ENCODE measurements around the gene PTPRO.

DNA sequence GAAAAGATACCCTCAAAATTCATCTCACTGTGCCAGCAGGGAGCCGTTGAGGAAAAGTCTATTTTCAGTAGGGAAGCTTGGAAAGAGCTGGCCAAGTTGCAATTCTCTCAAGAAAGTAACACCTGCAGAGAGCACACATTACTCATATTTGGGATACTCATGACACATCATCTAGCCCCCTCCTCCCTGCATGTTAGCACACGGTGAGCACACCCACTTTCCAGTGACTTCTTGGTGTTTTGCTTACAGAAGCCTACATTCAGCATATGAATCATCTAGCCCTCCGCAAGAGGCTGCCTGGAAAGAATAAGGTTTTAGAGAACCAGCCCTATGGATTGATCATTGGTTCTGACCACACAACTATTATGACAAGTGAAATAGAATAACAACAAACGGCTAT lies 124.5 kb downstream of the PTPRO start:
- TF ChIP-seq, protein P1, sequence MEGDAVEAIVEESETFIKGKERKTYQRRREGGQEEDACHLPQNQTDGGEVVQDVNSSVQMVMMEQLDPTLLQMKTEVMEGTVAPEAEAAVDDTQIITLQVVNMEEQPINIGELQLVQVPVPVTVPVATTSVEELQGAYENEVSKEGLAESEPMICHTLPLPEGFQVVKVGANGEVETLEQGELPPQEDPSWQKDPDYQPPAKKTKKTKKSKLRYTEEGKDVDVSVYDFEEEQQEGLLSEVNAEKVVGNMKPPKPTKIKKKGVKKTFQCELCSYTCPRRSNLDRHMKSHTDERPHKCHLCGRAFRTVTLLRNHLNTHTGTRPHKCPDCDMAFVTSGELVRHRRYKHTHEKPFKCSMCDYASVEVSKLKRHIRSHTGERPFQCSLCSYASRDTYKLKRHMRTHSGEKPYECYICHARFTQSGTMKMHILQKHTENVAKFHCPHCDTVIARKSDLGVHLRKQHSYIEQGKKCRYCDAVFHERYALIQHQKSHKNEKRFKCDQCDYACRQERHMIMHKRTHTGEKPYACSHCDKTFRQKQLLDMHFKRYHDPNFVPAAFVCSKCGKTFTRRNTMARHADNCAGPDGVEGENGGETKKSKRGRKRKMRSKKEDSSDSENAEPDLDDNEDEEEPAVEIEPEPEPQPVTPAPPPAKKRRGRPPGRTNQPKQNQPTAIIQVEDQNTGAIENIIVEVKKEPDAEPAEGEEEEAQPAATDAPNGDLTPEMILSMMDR (IDR thresholded peaks at IDR 0.05) = no peak
- TF ChIP-seq POLR2AphosphoS5 (IDR thresholded peaks at IDR 0.05) = no peak
